NOMO-1 treated with dmso at 0.1 percent for 144 hours (cell line): ENCODE data around the gene OAS3.
"Not testable (repeated sequence)": the region's sequence is repeated elsewhere in the genome, so short reads cannot be mapped to it uniquely, and the experiment has no call there.

ENCODE experiments used
- DNase-seq: peaks from one replicate; lab custom pipeline; 2025; ENCODE audit not compliant: unreplicated experiment; lab: John Stamatoyannopoulos, UW

The OAS3 gene

GRCh38 chr12:112919121-112919520 lies 19.2 kb upstream of the OAS3 start:
- DNase-seq = no peak

- no peak for DNase-seq
Measured at GRCh38 chr12:112924986-112925385, 13.3 kb upstream of the OAS3 start.

GRCh38 chr12:112926416-112927033 lies 11.7 kb upstream of the OAS3 start:
- not testable (repeated sequence) for DNase-seq

- no peak for DNase-seq
Measured at GRCh38 chr12:112927475-112927874, 10.8 kb upstream of the OAS3 start.

- no peak for DNase-seq
Measured at GRCh38 chr12:112927925-112928324, 10.3 kb upstream of the OAS3 start.

- DNase-seq = no peak
Measured at GRCh38 chr12:112928978-112929377, 9.3 kb upstream of the OAS3 start.

- DNase-seq = no peak
Measured at GRCh38 chr12:112929715-112930114, 8.6 kb upstream of the OAS3 start.

GRCh38 chr12:112930350-112930749 lies 7.9 kb upstream of the OAS3 start:
- DNase-seq = no peak

- DNase-seq = no peak
Measured at GRCh38 chr12:112932485-112933128, 5.7 kb upstream of the OAS3 start.

- no peak for DNase-seq
Measured at GRCh38 chr12:112933129-112933505, 5.2 kb upstream of the OAS3 start.

GRCh38 chr12:112936264-112936663 lies 2.0 kb upstream of the OAS3 start:
- no peak for DNase-seq

GRCh38 chr12:112936927-112937326 lies 1.3 kb upstream of the OAS3 start:
- no peak for DNase-seq

GRCh38 chr12:112938751-112939150 lies 477 bp downstream of the OAS3 start:
- DNase-seq = no peak

- no peak for DNase-seq
Measured at GRCh38 chr12:112939761-112940381, 1.6 kb downstream of the OAS3 start.

GRCh38 chr12:112941528-112942335 lies 3.5 kb downstream of the OAS3 start:
- no peak for DNase-seq

GRCh38 chr12:112942572-112942971 lies 4.3 kb downstream of the OAS3 start:
- no peak for DNase-seq

GRCh38 chr12:112944024-112944690 lies 5.9 kb downstream of the OAS3 start:
- DNase-seq = no peak

GRCh38 chr12:112945515-112945914 lies 7.2 kb downstream of the OAS3 start:
- no peak for DNase-seq

- no peak for DNase-seq
Measured at GRCh38 chr12:112946236-112947000, 8.1 kb downstream of the OAS3 start.

GRCh38 chr12:112947314-112947713 lies 9.0 kb downstream of the OAS3 start:
- DNase-seq = no peak
